H1 (cell line): ENCODE results near the gene SLC25A47.

ENCODE experiments used
- ATF3 ChIP-seq: IDR thresholded peaks from 2 replicates; pipeline ENCODE4 v1.6.1; 2011; ENCODE audit warnings: low read depth, mild to moderate bottlenecking, low read length; ENCODE audit not compliant: insufficient read depth
- CBX8 ChIP-seq: fragments of 300-800, 300-1000 bp; sonication (generic); IDR thresholded peaks from 2 replicates; pipeline ENCODE4 v1.7.1; 2016; ENCODE audit warnings: low read depth, low read length, borderline replicate concordance
- CTCF ChIP-seq, 3 experiments: IDR thresholded peaks; 1 replicate in 2 of 3; 2 replicates in 1 of 3; pipeline versions ENCODE4 v1.5.1 to v1.6.1; 2011; ENCODE audit warnings: low read length in 3 of 3, mild to moderate bottlenecking in 3 of 3, inconsistent platforms in 2 of 3, low read depth in 1 of 3, moderate library complexity in 1 of 3; ENCODE audit not compliant: insufficient read depth in 1 of 3; ENCODE audit errors: control extremely low read depth in 1 of 3
- EZH2 ChIP-seq: fragments of 200-600 bp; sonication (generic); IDR thresholded peaks from 2 replicates; pipeline ENCODE4 v1.7.1; 2012; ENCODE audit warnings: low read depth, mild to moderate bottlenecking, moderate library complexity, low read length, inconsistent platforms; ENCODE audit not compliant: severe bottlenecking
- JUN ChIP-seq: IDR thresholded peaks from 2 replicates; pipeline ENCODE4 v1.6.1; 2011; ENCODE audit warnings: low read depth, mild to moderate bottlenecking, improper control_type of control experiment, low read length
- MAFK ChIP-seq: IDR thresholded peaks from 2 replicates; pipeline ENCODE4 v1.6.1; 2012; ENCODE audit warnings: low read depth, mild to moderate bottlenecking, improper control_type of control experiment, low read length
- POLR2AphosphoS5 ChIP-seq: IDR thresholded peaks from 2 replicates; pipeline ENCODE4 v1.6.1; 2011; ENCODE audit warnings: low read depth, low read length
- RFX5 ChIP-seq: IDR thresholded peaks from 2 replicates; pipeline ENCODE4 v1.6.1; 2011; ENCODE audit warnings: low read depth, low read length, improper control_type of control experiment, borderline replicate concordance
- TAF7 ChIP-seq: optimal IDR thresholded peaks from 2 replicates; pipeline ENCODE3; 2011; ENCODE audit warnings: low read depth, mild to moderate bottlenecking, inconsistent platforms, low read length, moderate library complexity, borderline replicate concordance
- USF2 ChIP-seq: IDR thresholded peaks from 2 replicates; pipeline ENCODE4 v1.6.1; 2011; ENCODE audit warnings: low read length, improper control_type of control experiment

GRCh38 chr14:100306101-100306997 is 16.8 kb upstream of the SLC25A47 start, which contains the start of gene SLC25A29:
- TF ChIP-seq CTCF (IDR thresholded peaks at IDR 0.05; ENCODE audit: control extremely low read depth in 1 of 3, insufficient read depth in 1 of 3, low read depth in 1 of 3, low read length in 3 of 3) (no peak), JUN (no peak), POLR2AphosphoS5 (peak; percentile 50), USF2 (no peak), ATF3 (no peak), TAF7 (peak; percentile 30), RFX5 (no peak), MAFK (no peak), CBX8 (no peak), EZH2 (no peak)
